HUES48 (cell line): Measurements from ENCODE around the gene CASP8.
"Not testable (repeated sequence)": the region's sequence is repeated elsewhere in the genome, so short reads cannot be mapped to it uniquely, and the experiment has no call there.

ENCODE experiments used
- H3K27ac ChIP-seq: one replicate; pipeline ENCODE4 v1.7.0; 2013; ENCODE audit warnings: low read depth, low read length, inconsistent platforms
- H3K27me3 ChIP-seq: 2 replicates; pipeline ENCODE4 v1.6.1; 2013; ENCODE audit warnings: mild to moderate bottlenecking, low read length; ENCODE audit not compliant: control insufficient read depth, insufficient read depth
- H3K36me3 ChIP-seq: 2 replicates; pipeline ENCODE4 v1.6.1; 2013; ENCODE audit warnings: low read length; ENCODE audit not compliant: control insufficient read depth, insufficient read depth
- H3K4me1 ChIP-seq: 2 replicates; pipeline ENCODE4 v1.6.1; 2013; ENCODE audit warnings: mild to moderate bottlenecking, low read length; ENCODE audit not compliant: control insufficient read depth, insufficient read depth
- H3K4me3 ChIP-seq: 2 replicates; pipeline ENCODE4 v1.5.1; 2013; ENCODE audit warnings: mild to moderate bottlenecking, low read depth, low read length
- H3K9ac ChIP-seq: 2 replicates; pipeline ENCODE4 v1.6.1; 2013; ENCODE audit warnings: mild to moderate bottlenecking, low read depth, low read length, moderate library complexity
- H3K9me3 ChIP-seq: 2 replicates; pipeline ENCODE4 v1.6.1; 2013; ENCODE audit warnings: low read length; ENCODE audit not compliant: control insufficient read depth, insufficient read depth

CASP8 gene

DNA sequence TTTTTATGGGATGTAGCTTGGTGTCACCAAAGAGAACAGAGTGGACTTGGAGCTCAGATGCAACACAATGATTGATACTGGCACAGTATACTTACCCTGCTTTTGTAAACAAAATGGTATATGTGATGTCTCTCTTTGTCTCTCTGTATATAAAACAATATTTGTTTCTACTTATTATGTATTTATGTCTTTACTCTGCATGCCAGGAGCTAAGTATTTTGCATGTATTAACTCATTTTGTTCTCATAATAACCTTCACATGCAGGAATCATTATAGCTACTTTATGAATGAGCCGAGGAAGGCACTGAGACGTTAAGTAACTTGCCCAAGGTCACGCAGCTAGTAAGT, 27.9 kb upstream of the CASP8 start:
- Histone ChIP-seq H3K9me3 (no peaks in the 10 kb centered on the region), H3K4me3 (no peak overlapping the region), H3K36me3 (no peaks in the 10 kb centered on the region), H3K4me1 (peaks cover 15% of the 10 kb centered on the region), H3K9ac (no peak overlapping the region), H3K27me3 (no peaks in the 10 kb centered on the region), H3K27ac (no peak overlapping the region)

DNA sequence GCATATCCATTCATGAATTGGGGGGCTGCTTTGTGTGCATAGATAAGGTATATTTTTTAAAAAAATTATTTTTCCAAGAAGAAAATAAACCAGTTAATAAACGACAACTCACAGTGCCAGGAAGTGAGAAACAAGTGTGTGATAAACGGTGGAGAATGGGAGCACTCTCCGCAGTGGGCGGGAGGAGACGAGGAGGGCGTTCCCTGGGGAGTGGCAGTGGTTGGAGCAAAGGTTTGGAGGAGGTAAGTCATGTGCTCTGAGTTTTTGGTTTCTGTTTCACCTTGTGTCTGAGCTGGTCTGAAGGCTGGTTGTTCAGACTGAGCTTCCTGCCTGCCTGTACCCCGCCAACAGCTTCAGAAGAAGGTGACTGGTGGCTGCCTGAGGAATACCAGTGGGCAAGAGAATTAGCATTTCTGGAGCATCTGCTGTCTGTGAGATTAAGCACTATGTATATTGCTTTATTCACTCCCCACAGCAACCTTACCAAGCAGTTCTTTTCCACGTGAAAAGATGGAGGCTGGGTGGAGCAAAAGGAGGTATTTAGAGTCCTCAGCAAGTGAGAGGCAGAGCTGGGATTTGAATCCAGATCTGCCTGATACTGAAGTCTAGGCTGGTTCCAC, 27.0 kb upstream of the CASP8 start:
- peaks cover 15% of the 10 kb centered on the region for H3K4me1 ChIP-seq
- H3K27ac ChIP-seq: no peak overlapping the region
- H3K9me3 ChIP-seq: no peaks in the 10 kb centered on the region
- H3K27me3 ChIP-seq: no peaks in the 10 kb centered on the region
- no peak overlapping the region; the same call in 1 of the 2 replicates for H3K9ac ChIP-seq
- peak overlapping the region; percentile 52 for H3K4me3 ChIP-seq
- H3K36me3 ChIP-seq: no peaks in the 10 kb centered on the region

DNA sequence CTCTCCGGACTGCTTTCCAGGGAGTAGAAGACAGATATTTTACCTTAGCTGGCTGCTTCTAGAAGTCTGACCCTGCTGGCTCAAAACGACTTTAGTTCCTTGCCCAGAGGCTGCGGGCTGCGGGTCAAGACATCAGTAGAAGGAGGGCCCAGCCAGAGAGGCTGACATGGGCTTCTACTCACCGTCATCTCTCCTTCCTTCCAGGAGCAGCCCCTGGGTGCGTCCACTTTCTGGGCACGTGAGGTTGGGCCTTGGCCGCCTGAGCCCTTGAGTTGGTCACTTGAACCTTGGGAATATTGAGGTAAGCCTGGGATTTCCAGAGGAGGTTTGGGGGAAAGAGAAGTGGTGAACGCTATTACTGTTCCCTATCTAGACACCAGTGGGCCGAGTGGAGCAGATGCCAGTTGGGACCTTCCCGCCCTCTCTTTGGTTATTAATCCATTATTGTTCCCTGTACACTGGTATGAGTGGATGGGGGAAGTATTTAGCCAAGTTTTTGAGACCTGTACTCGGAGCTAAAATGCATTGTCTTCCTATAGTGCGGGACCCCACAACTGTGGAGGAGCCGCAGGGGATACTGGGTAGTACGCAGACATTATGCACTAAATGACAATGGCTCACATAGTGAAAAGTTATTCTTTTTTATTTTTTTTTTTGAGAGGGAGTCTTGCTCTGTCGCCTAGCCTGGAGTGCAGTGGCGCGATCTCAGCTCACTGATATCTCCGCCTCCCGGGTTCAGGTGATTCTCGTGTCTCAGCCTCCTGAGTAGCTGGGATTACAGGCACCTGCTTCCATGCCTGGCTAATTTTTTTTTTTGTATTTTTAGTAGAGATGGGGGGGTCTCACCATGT, 26.3 kb upstream of the CASP8 start:
- H3K4me1 ChIP-seq: peaks cover 15% of the 10 kb centered on the region
- H3K27ac ChIP-seq: no peak overlapping the region
- no peaks in the 10 kb centered on the region for H3K9me3 ChIP-seq
- no peaks in the 10 kb centered on the region for H3K36me3 ChIP-seq
- no peaks in the 10 kb centered on the region for H3K27me3 ChIP-seq
- H3K9ac ChIP-seq: no peak overlapping the region
- peak overlapping the region; percentile 52 for H3K4me3 ChIP-seq

GRCh38 chr2:201234663-201235135, 25.6 kb upstream of the CASP8 start:
- H3K4me1 ChIP-seq: peaks cover 15% of the 10 kb centered on the region
- no peaks in the 10 kb centered on the region for H3K27me3 ChIP-seq
- H3K9me3 ChIP-seq: 0 out of 2 replicates have a peak, but pooled peaks cover 4% of the 10 kb centered on the region
- H3K9ac ChIP-seq: no peak overlapping the region
- H3K36me3 ChIP-seq: no peaks in the 10 kb centered on the region
- H3K27ac ChIP-seq: no peak overlapping the region
- H3K4me3 ChIP-seq: peak overlapping the region; percentile 36

DNA sequence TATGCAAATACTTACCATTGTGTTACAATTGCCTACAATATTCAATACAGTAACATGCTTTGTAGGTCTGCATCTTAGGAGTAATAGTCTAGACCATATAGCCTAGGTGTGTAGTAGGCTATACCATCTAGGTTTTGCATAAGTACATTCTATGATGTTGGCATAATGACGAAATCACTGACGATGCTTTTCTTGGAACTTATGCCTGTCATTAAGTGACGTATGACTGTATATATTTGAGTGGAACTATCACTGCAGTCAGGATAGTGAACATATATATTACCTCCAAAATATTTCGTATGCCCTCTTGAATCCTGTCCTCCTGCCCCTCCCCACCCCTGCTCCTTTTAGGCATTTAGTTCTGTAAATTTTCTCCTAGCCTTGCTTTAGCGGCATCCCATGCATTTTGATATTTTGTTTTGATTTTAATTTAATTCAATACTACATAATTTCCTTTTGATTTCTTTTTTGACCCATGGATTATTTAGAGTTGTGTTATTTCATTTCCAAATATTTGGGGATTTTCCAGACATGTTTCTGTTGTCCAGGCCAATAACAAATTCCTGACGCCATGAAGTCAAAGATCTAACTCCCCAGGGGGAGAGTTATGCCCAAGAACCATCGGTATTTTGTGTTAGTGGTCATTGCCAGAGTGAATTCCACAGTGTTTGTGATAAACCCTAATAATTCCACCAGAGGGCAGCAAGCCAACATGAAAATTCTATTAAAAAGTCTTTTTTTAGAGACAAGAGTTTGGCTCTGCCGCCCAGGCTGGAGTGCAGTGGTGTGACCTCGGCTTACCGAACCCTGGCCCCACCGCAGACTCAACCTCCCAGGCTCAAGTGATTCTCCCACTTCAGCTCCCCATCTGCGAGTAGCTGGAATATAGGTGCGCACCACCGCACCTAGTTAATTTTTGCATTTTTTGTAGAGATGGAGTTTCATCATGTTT, 24.2 kb upstream of the CASP8 start:
- no peak overlapping the region for H3K9ac ChIP-seq
- peaks cover 15% of the 10 kb centered on the region for H3K4me1 ChIP-seq
- H3K36me3 ChIP-seq: no peaks in the 10 kb centered on the region
- no peak overlapping the region; the same call in 1 of the 2 replicates for H3K4me3 ChIP-seq
- H3K9me3 ChIP-seq: 0 out of 2 replicates have a peak, but pooled peaks cover 4% of the 10 kb centered on the region
- H3K27me3 ChIP-seq: no peaks in the 10 kb centered on the region
- no peak overlapping the region for H3K27ac ChIP-seq

DNA sequence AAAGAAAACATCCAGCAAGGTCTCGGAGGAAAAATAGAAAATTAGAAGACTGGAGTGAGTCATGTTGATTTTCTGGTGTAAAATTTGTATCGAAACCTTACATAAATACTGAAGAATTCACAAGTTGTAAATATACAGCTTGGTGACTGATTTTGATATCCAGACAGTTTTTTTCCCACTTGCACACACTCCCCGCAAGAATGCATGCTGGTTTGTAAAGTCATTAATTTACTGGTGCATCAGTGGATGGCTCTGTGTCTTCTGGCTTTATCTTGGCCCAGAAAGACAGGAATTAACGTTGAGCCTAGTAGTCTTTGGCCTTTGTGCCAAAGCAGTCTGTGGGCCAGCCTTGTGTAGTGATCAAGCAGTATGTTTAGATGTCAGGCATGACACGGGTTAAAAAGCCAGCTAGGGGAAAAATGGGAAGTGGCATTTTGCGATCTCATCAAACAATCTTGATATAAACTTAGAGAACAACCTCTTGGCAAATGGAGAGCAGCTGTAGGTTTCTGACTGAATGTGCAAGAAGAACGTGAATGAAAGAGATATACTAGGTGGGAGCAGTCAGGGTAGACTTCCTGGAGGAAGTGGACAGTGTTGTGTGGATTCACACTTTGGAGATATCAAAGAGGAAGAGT, 22.7 kb upstream of the CASP8 start:
- H3K27ac ChIP-seq: no peak overlapping the region
- H3K9me3 ChIP-seq: 0 out of 2 replicates have a peak, but pooled peaks cover 4% of the 10 kb centered on the region
- no peak overlapping the region for H3K9ac ChIP-seq
- peaks cover 8% of the 10 kb centered on the region for H3K4me1 ChIP-seq
- H3K36me3 ChIP-seq: no peaks in the 10 kb centered on the region
- no peaks in the 10 kb centered on the region for H3K27me3 ChIP-seq
- no peak overlapping the region for H3K4me3 ChIP-seq

DNA sequence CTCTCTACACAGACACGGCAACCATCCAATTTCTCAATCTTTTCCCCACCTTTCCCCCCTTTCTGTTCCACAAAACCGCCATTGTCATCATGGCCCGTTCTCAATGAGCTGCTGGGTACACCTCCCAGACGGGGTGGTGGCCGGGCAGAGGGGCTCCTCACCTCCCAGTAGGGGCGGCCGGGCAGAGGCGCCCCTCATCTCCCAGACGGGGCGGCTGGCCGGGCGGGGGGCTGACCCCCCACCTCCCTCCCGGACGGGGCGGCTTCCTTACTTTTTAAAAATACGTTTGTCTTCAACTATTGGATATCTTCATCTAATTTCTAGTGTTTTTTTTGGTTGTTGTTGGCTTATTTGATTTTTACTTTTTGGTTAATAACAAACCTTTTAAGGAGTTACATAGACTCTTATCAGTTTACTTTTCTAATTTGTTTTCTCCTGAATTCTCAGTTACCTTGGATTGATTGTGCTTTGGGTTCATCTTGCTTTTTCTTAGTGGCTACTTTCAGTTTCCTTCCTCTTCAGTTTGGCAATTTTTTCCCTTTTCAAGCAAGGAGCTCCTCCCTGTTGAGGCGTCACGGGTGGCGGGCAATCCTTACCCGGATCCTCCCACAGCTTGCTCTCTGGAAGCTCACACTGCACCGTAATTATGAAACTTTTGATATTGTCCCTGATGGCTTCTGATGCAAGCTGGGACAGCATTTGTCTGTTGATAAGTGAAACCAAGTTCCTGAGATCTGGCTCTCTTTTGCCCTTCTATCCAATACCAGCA, 21.0 kb upstream of the CASP8 start:
- not testable (repeated sequence) for H3K4me1 ChIP-seq, H3K27me3 ChIP-seq, H3K9me3 ChIP-seq, H3K36me3 ChIP-seq, H3K27ac ChIP-seq, H3K4me3 ChIP-seq, H3K9ac ChIP-seq

DNA sequence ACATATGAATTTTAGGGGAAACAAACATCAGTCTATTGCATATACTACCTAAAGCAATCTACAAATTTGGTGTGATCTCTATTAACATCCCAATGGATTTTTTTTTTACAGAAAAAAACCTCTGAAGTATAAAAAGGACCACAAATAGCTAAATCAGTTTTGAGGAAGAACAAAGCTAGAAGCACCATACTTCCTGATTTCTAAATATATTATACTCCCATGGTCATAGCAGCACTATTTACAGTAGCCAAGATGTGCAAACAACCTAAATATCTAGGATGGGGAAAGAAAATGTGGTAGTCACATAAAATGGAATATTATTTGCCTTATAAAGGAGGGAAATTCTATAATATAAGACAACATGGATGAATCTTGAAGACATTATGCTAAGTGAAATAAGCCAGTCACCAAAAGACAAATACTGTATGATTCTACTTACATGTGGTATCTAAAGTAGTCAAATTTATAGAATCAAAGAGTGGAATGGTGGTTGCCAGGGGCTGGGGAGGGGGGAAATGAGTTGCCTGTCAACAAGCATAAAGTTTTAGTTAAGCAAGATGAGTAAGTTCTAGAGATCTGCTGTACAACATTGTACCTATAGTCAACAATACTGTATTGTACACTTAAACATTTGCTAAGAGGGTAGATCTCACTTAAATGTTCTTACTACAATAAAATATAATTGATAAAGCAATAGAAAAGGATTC, 17.6 kb upstream of the CASP8 start:
- Histone ChIP-seq H3K36me3 (no peaks in the 10 kb centered on the region), H3K4me3 (no peak overlapping the region), H3K27me3 (no peaks in the 10 kb centered on the region), H3K9me3 (0 out of 2 replicates have a peak, but pooled peaks cover 4% of the 10 kb centered on the region), H3K4me1 (no peaks in the 10 kb centered on the region), H3K9ac (no peak overlapping the region), H3K27ac (no peak overlapping the region)

DNA sequence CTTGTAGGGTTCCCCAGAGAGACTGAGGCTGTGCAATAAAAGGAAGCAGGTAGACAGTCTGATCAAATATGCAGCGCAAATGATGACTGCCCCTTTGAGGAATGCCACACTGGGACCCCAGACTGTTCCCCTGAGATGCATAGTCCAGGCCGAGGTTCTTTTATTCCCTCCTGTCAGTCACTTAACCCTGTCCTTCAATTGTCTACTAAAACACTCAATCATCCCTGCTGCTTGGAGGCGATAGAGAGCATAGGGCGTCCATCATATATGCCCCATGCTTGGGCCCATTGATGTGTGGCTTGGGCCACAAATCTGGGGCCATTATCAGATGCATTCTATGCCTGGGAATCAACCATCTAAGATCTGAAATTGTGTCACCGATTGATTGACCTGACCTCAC, 15.5 kb upstream of the CASP8 start:
- Histone ChIP-seq H3K9me3 (no peaks in the 10 kb centered on the region), H3K4me3 (no peak overlapping the region), H3K9ac (no peak overlapping the region), H3K36me3 (no peaks in the 10 kb centered on the region), H3K4me1 (no peaks in the 10 kb centered on the region), H3K27me3 (no peaks in the 10 kb centered on the region), H3K27ac (no peak overlapping the region)
